Retinal pigment epithelial cell (primary cell): Measurements from ENCODE around the gene TMEM94.

Experiments
- DNase-seq: peaks from one replicate; pipeline ENCODE4 v3.0.0-alpha.2; 2010; ENCODE audit warnings: low read depth
- H3K4me3 ChIP-seq: 2 replicates; pipeline ENCODE4 v1.5.1; 2011; ENCODE audit warnings: mild to moderate bottlenecking, low read length, control low read depth, moderate library complexity
- TF ChIP-seq, protein P1 (sequence below): conservative IDR thresholded peaks from 2 replicates; pipeline ENCODE4 v1.5.1; 2011; ENCODE audit warnings: low read depth, low read length, control low read depth, inconsistent platforms

The TMEM94 gene

DNA sequence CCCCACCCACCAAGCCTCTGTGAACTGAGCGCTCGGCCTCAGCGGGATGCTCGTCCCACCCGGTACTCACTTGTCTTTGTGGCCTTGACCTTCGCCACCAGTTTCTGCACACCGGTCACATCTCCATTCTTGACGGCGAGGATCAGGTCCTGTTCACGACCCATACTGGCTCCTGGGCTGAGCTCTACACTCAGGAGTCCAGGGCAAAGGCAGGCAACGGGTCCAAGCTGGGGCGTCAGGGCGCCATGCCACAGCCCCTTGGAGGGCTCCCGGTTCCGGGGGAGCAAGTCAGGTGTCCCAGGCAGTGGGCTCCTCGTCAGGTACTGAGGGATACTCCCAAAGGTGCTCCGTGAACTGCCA lies 57.2 kb downstream of the TMEM94 start:
- no peak overlapping the region for H3K4me3 ChIP-seq
- TF ChIP-seq, protein P1, sequence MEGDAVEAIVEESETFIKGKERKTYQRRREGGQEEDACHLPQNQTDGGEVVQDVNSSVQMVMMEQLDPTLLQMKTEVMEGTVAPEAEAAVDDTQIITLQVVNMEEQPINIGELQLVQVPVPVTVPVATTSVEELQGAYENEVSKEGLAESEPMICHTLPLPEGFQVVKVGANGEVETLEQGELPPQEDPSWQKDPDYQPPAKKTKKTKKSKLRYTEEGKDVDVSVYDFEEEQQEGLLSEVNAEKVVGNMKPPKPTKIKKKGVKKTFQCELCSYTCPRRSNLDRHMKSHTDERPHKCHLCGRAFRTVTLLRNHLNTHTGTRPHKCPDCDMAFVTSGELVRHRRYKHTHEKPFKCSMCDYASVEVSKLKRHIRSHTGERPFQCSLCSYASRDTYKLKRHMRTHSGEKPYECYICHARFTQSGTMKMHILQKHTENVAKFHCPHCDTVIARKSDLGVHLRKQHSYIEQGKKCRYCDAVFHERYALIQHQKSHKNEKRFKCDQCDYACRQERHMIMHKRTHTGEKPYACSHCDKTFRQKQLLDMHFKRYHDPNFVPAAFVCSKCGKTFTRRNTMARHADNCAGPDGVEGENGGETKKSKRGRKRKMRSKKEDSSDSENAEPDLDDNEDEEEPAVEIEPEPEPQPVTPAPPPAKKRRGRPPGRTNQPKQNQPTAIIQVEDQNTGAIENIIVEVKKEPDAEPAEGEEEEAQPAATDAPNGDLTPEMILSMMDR, result no peak
- no peak for DNase-seq

DNA sequence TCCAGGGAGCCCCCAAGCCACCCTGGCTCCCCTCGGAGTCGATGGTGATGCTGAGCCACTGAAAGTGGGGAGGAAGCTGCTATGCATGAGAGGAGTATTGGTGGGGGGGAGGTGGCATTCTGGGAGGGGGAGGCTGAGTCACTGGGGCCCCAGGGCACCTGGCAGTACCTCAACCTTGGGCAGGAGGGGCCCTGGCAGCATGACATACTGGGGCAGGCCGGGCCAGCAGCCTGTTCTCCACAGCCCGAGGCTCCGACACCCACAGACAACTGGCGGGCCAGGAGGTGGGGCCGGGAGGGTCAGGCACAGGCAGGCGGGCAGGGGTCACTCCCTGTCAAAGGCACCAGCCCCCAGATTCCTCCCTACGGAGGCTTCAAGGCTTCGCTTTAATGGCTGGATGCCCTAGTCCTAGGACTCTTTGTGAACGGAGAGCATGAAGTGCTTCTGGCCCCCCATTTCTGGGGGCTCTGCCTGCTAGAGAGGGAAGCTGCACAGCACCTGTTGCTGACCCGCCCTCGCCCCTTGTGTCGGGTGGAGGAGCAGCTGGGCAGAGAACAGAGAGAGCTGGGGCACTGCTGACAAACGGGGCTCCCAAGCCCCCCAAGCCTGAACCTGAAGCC lies 58.0 kb downstream of the TMEM94 start:
- DNase-seq, result no peak
- H3K4me3 ChIP-seq, result peak overlapping the region; percentile 71
- TF ChIP-seq, protein P1, result no peak

DNA sequence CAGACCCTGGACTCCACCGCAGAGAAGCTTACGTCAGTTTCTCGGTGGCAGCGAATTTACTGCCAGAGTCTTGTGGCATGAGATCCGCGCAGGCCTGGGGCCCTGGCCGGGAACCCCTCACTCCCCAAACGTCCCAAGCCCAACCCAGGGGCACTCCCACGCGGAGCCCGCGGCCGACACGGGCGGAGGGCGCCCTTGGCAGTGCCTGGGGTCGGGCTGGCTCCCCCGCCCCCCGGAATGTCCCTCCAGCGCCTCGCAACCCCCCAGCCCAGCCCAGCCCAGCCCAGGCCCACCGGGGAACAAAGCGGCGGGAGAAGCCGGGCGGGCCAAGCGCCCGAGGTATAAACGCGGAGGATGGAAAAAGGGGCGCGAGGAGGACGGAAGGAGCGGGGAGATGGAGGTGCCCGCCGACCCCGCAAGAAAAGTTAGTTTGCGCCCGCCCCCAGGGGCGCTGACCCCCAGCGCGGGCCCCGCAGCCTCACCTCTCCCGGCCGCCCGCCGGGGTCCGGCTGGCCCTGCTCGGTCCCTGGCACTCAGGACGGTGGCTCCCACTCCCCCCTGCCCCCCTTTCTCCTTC lies 58.6 kb downstream of the TMEM94 start:
- peak overlapping the region; percentile 71 for H3K4me3 ChIP-seq
- TF ChIP-seq, protein P1, result no peak
- no peak for DNase-seq

DNA sequence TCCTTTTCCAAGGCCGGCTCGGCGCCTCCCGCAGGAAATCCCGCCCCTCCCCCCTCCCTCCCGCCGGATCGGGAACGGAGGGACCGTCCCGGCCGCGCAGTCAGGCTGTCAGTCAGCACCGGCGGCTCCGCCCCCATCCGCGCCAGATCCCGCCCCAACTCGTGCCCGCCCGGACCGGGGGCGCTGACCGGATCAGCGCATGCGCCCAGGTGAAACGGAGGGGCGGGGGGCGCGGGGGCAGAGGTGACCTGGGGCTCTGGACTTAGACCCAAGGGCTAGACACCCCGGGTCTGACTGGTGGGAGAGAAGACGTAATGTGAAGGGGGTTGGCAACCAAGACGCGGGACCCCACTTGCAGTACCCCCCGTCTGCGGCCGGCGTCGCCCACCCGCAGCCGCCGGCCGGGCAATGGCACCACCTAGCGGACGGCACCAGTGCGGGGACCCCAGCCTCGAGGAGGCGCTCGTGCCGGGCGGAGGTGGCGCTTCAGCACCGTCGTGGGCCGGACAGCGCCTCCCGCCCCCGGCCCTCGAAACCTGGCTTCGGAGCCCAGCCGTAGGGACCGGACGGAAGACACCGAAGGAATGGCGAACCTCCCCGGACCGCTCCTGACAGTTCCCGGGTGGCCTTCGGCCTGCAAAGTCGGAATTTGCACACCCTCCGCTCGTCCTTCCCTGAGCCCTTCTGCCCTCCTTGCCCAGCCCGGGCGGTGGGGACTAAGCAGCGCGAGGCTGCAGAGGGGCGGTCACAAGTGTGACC lies 59.2 kb downstream of the TMEM94 start, which contains the start of gene CASKIN2:
CASKIN2 (minus strand) TSS at position 42 of the 759 bp plus-strand sequence. CDS start 1,733 bp downstream, outside the sequence.
- TF ChIP-seq, protein P1, result peak; percentile 94
- peak within 1 kb of the TSS; percentile 71 for H3K4me3 ChIP-seq
- no peak for DNase-seq

DNA sequence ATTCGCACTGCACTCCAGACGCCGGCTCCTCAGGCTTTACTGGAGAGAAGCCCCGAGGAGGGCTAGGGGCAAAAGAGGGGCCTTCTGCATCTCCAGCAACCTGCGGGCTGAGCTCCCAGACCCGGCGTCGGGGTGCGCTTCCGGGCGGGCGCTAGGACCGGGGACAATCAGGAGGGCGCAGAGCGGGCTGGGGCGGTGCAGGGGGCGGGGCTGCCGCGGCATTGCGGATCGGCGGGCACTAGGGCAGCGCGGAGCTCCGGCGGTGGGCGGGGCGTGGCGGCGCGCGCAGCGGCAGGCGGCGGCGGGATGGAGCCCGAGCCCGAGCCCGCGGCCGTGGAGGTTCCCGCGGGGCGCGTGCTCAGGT lies 59.8 kb downstream of the TMEM94 start, which contains the start of gene TSEN54:
TSEN54 (plus strand) TSS at position 274 of the 364 bp plus-strand sequence; CDS start at position 307, 33 bp downstream.
- TF ChIP-seq, protein P1, result no peak

DNA sequence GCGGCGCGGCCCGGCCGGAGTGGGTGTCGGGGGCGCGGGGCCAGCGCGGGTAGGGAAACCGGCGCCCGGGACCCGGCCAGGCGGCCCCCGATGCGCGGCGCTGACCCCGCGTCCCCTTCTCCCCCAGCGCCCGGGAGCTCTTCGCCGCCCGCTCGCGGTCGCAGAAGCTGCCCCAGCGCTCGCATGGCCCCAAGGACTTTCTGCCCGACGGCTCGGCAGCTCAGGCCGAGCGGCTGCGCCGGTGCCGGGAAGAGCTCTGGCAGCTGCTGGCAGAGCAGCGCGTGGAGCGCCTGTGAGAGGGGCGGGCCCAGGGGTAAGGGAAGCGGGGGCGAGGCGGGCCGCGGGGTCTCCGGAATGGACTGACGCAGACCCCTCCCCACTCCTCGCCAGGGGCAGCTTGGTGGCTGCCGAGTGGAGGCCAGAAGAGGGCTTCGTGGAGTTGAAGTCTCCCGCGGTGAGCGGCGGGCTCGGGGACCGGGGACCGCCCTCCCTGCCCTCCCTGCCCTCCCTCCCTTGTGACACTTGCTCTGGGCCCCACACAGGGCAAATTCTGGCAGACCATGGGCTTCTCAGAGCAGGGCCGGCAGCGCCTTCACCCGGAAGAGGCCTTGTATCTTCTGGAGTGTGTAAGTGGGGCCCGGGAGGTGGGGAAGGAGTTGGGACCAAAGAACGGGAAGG lies 60.3 kb downstream of the TMEM94 start:
- DNase-seq, result no peak
- peak overlapping the region; percentile 63 for H3K4me3 ChIP-seq
- TF ChIP-seq, protein P1, result no peak

More for the DNA sequence above, 59.8 kb downstream of the TMEM94 start, which contains the start of gene TSEN54:
- peak within 1 kb of the TSS; percentile 71 for H3K4me3 ChIP-seq
- no peak for DNase-seq
